Activated CD8-positive, alpha-beta T cell treated with anti-CD3 and anti-CD28 coated beads, Interleukin-2, amount 10 ng/mL, durations not matched to agents 7 days and 5 days (primary cell): Measurements from ENCODE around the gene DDX54. TPM values are rescaled to one million over a fixed set of nuclear protein-coding genes. Genes with fewer than 3 reads are reported as not detected.

Experiments used
- ATAC-seq: fragments of 150-1000 bp; cut with Tn5 transposase; one replicate; pipeline ENCODE4 v1.10.0; 2021; ENCODE audit warnings: moderate library complexity
- CTCF ChIA-PET: fragments of 350-600 bp; sonication (Branson Sonifier 250); formaldehyde crosslinking; loops from one replicate; lab custom pipeline; 2021; ENCODE audit warnings: antibody characterized with exemption; lab: Charles Lee
- POLR2A ChIA-PET: fragments of 350-600 bp; sonication (Branson Sonifier 250); formaldehyde crosslinking; loops from one replicate; lab custom pipeline; 2021; ENCODE audit warnings: antibody characterized with exemption; lab: Charles Lee
- DNase-seq: peaks from one replicate; pipeline ENCODE4 v3.0.0-alpha.2; 2020
- H3K27ac Mint-ChIP-seq: one replicate; pipeline ENCODE4 v1.8.0; 2021; ENCODE audit warnings: mild to moderate bottlenecking, mixed read lengths
- H3K27me3 Mint-ChIP-seq: one replicate; pipeline ENCODE4 v1.8.0; 2021; ENCODE audit warnings: low read depth, mixed read lengths
- H3K36me3 Mint-ChIP-seq: one replicate; pipeline ENCODE4 v1.8.0; 2021; ENCODE audit warnings: low read depth, mixed read lengths
- H3K4me1 Mint-ChIP-seq: one replicate; pipeline ENCODE4 v1.8.0; 2021; ENCODE audit warnings: low read depth, mixed read lengths
- H3K4me3 Mint-ChIP-seq: one replicate; pipeline ENCODE4 v1.8.0; 2021; ENCODE audit warnings: mild to moderate bottlenecking, mixed read lengths
- H3K9me3 Mint-ChIP-seq: one replicate; pipeline ENCODE4 v1.8.0; 2022; ENCODE audit warnings: mixed read lengths; ENCODE audit not compliant: insufficient read depth
- microRNA-seq: library from miRNA; unstranded; fragments of <30 nt; microRNA quantifications from one replicate; pipeline ENCODE4 v1.2.0, GENCODE V29; 2022
- total RNA-seq, 2 experiments: library from RNA; stranded (reverse); gene quantifications; one replicate each; pipeline ENCODE4 v1.2.3, GENCODE V29; 2021

DDX54 gene
- total RNA-seq, 2 experiments from 2014 or later: 79.4 to 82.0 TPM

DNA sequence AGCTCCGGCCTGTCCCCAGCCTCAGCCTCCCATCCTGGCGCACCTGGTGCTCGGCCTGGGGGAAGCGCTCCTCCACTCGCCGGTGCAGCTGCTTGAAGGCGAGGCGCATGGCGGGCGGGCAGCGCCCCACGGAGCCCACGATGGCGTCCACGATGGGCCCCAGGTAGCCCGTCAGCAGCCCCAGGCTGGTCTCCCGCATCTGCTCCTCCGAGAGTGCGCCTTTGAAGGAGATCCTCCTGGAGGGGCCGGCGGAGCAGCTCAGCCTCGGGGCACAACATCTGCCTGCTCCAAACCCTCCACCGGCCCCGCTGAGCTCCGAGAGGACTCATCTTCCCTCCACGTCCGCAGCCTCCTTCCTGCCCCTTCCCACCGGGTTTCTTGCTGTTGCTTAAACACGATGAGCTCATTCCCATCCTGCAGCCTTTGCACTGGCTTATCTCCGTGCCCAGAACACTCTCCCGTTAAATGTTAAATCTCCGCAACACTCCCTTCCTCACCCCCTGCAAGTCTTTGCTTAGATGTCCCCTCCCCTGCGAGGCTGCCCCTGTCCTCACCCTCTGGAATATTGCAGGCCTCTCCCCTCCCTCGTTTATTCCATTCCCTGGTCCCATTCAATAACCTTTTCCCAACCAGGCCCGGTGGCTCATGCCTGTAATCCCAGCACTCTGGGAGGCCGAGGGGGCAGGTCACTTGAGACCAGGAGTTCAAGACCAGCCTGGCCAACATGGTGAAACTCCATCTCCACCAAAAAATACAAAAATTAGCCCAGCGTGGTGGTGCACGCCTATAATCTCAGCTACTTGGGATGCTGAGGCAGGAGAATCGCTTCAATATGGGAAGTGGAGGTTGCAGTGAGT lies 73.0 kb downstream of the DDX54 start:
- Mint-ChIP-seq H3K36me3 (no peaks in the 10 kb centered on the region), H3K4me3 (no peak overlapping the region), H3K27ac (no peak overlapping the region), H3K27me3 (peaks cover 5% of the 10 kb centered on the region), H3K9me3 (no peaks in the 10 kb centered on the region), H3K4me1 (peaks cover 7% of the 10 kb centered on the region)
- DNase-seq (no peak), ATAC-seq (no peak)
- POLR2A ChIA-PET: no interaction called here
- CTCF ChIA-PET: no interaction called here

DNA sequence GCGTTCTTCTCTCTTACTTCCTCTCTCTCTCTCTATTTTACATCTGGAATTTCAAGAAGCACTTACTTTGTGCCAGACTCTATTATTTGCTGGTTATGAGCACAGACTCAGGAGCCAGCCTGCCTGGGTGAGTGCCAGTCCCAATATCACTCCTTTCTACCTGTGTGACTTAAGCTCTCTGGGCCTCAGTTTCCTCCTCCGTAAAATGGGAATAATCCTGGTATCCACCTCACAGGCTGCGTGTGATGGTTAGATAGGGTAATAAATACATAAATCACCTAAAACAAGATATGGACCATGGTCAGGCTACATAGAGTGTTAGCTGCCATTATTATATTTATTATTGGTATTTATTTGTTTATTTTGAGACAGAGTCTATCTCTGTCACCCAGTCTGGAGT lies 74.0 kb downstream of the DDX54 start:
- Mint-ChIP-seq H3K9me3 (no peaks in the 10 kb centered on the region), H3K27me3 (peaks cover 2% of the 10 kb centered on the region), H3K27ac (no peak overlapping the region), H3K4me3 (no peak overlapping the region), H3K36me3 (no peaks in the 10 kb centered on the region), H3K4me1 (peaks cover 16% of the 10 kb centered on the region)
- ChIA-PET CTCF (no interaction called here), POLR2A (interaction anchor here (0.6 kb wide), 1 partner anchor 8 kb away, joined by 3 read pairs; no protein-coding TSS in a partner anchor)
- no peak for DNase-seq
- no peak for ATAC-seq

DNA sequence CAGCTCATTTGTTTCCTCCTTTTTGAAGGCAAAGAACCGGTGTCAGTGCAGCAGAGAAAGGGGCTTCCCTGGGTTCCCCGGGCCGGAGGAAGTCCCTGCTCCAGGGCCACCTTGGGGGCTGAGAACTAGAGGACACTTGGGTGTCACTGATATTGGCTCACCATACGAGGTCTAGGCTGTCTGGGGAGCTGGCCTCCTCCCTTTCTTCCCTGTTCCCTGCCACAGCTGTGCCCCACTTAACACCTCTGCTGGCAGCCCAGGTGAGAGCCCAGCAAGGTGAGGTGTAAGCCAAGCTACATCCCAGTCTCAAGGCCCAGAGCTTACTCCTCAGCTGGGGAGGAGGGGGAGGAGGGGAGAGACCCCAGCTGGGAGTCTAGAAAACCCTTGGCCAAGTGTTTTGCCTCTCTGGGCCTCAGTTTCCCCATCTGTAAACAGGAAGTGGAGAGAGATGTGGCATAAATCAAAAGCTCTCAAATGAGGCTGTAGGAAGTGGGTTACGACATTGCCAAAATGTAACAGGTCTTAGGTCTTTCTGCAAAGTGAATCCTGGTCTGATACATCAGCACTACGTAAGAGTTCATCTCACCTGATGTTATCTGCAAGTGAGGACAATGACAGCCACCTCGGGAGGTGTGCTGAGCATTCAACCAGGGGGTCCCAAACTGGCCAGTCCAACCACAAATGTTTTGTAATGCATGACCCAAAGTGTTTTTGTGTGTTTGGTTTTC lies 75.2 kb downstream of the DDX54 start:
- ATAC-seq (no peak), DNase-seq (no peak)
- ChIA-PET POLR2A (interaction anchor here (0.9 kb wide), 1 partner anchor 25 kb away, joined by 3 read pairs; the partner anchor contains the start of gene RASAL1), CTCF (interaction anchor here (1.5 to 2.3 kb wide), 3 partner anchors 12 to 64 kb away, joined by 5 to 8 read pairs (median 7); no protein-coding TSS in a partner anchor)
- no peaks in the 10 kb centered on the region for H3K36me3 Mint-ChIP-seq
- no peaks in the 10 kb centered on the region for H3K9me3 Mint-ChIP-seq
- H3K4me1 Mint-ChIP-seq: peaks cover 17% of the 10 kb centered on the region
- peaks cover 5% of the 10 kb centered on the region for H3K27me3 Mint-ChIP-seq
- H3K4me3 Mint-ChIP-seq: no peak overlapping the region
- H3K27ac Mint-ChIP-seq: no peak overlapping the region

DNA sequence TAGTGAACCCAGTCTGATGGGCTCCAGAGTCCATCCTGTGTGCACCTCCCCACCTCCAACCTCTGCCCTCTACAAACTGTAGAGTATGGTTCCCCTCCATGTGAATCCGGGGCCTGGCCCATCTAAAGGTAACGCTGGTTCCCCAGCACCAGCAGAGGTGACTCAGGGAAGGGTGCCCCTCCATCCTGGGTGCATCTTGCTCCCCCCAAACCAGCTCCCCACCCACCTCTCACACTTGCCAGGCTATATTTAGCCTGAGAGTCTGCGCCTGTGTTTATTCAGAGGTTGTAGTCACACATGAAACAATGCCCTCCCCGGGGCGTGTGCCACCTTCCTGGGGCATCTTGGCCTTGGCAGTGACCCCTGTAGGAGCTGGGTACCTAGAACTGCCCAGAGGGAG lies 75.9 kb downstream of the DDX54 start:
- Mint-ChIP-seq H3K4me3 (no peak overlapping the region), H3K9me3 (no peaks in the 10 kb centered on the region), H3K27ac (no peak overlapping the region), H3K4me1 (peaks cover 17% of the 10 kb centered on the region), H3K27me3 (peaks cover 9% of the 10 kb centered on the region), H3K36me3 (no peaks in the 10 kb centered on the region)
- CTCF ChIA-PET: interaction anchor here (1.2 to 2.3 kb wide), 4 partner anchors 11 to 65 kb away, joined by 3 to 8 read pairs (median 6); no protein-coding TSS in a partner anchor
- no peak for ATAC-seq
- no peak for DNase-seq
- POLR2A ChIA-PET: interaction anchor here (0.9 kb wide), 1 partner anchor 26 kb away, joined by 3 read pairs; the partner anchor contains the start of gene RASAL1

DNA sequence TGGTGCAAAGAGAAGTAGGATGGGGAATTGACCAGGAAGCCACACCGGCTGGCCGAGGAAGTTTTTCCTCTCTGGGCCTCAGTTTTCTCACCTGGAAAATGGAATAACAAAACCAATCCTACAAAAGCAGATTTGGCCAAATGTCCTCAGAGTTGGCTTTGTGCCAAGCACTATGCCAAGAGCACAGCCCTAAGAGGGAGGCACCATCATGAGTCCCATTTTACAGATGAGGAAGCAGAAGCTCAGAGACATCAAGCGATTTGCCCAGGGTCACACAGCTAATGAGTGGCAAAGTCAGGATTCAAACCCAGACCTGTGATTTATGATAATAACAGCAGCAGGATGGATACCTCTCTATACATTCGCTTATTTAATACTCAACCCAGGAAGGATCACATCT lies 77.0 kb downstream of the DDX54 start:
- H3K27me3 Mint-ChIP-seq: peaks cover 12% of the 10 kb centered on the region
- no peak overlapping the region for H3K4me3 Mint-ChIP-seq
- ATAC-seq (no peak), DNase-seq (no peak)
- CTCF ChIA-PET: interaction anchor here (1.2 to 2.3 kb wide), 3 partner anchors 10 to 60 kb away, joined by 3 to 8 read pairs (median 7); no protein-coding TSS in a partner anchor
- no peak overlapping the region for H3K27ac Mint-ChIP-seq
- POLR2A ChIA-PET: interaction anchor here (0.6 kb wide), 1 partner anchor 1696 kb away, joined by 3 read pairs; no protein-coding TSS in a partner anchor
- H3K9me3 Mint-ChIP-seq: no peaks in the 10 kb centered on the region
- H3K4me1 Mint-ChIP-seq: peaks cover 25% of the 10 kb centered on the region
- H3K36me3 Mint-ChIP-seq: no peaks in the 10 kb centered on the region

Small RNAs within 50 kb of the gene (microRNA-seq; reads per million reads assigned to microRNA genes)
- not detected for gene MIR7106

Other genes with a start within 250 kb of the DDX54 start
- 100 to 1,000 TPM; 199 to 202 TPM for gene OAS3, start 247.0 kb downstream of the DDX54 start, total RNA-seq
- gene OAS2, start 207.0 kb downstream of the DDX54 start, total RNA-seq: 100 to 1,000 TPM; 237 to 242 TPM
- gene DTX1, start 128.7 kb downstream of the DDX54 start, total RNA-seq: not detected
- gene RASAL1, start 49.7 kb downstream of the DDX54 start, total RNA-seq: under 1 TPM; 0.26 to 0.47 TPM
- gene CFAP73, start 35.8 kb downstream of the DDX54 start, total RNA-seq: under 1 TPM; 0.23 to 0.34 TPM
- gene RITA1, start 243 bp upstream of the DDX54 start, total RNA-seq: 10 to 100 TPM; 21.0 to 22.6 TPM
- 10 to 100 TPM; 13.7 to 16.1 TPM for gene TPCN1, start 36.0 kb upstream of the DDX54 start, total RNA-seq
- 10 to 100 TPM; 23.8 to 24.7 TPM for gene SLC8B1, start 149.6 kb upstream of the DDX54 start, total RNA-seq
- 10 to 100 TPM; 11.1 to 12.0 TPM for gene PLBD2, start 173.1 kb upstream of the DDX54 start, total RNA-seq
- not detected for gene SDS, start 218.4 kb upstream of the DDX54 start, total RNA-seq
- under 1 TPM; 0.37 to 0.39 TPM for gene SDSL, start 236.9 kb upstream of the DDX54 start, total RNA-seq